ENCODE data around the gene CD48. TPM values are rescaled to one million over a fixed set of nuclear protein-coding genes. Genes with fewer than 3 reads are reported as not detected.
A peak's percentile ranks its signal among the peaks of the same experiment; 100 is the strongest.

Gene CD48
- total RNA-seq, 1 donor from 2014 or later, result not detected

GRCh38 chr1:160755461-160755860 lies 43.8 kb upstream of the CD48 start:
- no peak for DNase-seq (ENCODE audit: low read depth)
- no peak overlapping the region for H3K4me3 ChIP-seq (ENCODE audit: low read depth, low read length)
- TF ChIP-seq, protein P1, sequence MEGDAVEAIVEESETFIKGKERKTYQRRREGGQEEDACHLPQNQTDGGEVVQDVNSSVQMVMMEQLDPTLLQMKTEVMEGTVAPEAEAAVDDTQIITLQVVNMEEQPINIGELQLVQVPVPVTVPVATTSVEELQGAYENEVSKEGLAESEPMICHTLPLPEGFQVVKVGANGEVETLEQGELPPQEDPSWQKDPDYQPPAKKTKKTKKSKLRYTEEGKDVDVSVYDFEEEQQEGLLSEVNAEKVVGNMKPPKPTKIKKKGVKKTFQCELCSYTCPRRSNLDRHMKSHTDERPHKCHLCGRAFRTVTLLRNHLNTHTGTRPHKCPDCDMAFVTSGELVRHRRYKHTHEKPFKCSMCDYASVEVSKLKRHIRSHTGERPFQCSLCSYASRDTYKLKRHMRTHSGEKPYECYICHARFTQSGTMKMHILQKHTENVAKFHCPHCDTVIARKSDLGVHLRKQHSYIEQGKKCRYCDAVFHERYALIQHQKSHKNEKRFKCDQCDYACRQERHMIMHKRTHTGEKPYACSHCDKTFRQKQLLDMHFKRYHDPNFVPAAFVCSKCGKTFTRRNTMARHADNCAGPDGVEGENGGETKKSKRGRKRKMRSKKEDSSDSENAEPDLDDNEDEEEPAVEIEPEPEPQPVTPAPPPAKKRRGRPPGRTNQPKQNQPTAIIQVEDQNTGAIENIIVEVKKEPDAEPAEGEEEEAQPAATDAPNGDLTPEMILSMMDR (conservative IDR thresholded peaks at IDR 0.05; ENCODE audit: low read depth, low read length), result no peak

GRCh38 chr1:160753594-160753993 lies 42.0 kb upstream of the CD48 start:
- no peak for DNase-seq (ENCODE audit: low read depth)
- no peak overlapping the region for H3K4me3 ChIP-seq (ENCODE audit: low read depth, low read length)
- TF ChIP-seq, protein P1 (conservative IDR thresholded peaks at IDR 0.05; ENCODE audit: low read depth, low read length), result no peak

DNA sequence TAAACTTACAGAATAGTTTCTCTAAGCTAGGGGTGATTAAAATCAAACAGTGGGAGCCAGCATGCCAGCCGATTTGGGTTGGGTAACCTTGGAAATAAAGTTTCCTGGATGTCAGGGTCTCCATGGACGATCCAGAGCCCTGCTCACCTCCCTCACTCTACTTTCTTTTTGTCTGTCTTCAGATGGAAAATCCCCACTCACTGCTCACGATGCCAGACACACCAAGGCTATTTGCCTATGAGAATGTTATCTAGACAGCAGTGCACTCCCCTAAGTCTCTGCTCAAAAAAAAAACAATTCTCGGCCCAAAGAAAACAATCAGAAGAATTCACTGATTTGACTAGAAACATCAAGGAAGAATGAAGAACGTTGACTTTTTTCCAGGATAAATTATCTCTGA lies 41.3 kb upstream of the CD48 start:
- TF ChIP-seq, protein P1 (conservative IDR thresholded peaks at IDR 0.05; ENCODE audit: low read depth, low read length), result no peak
- DNase-seq (ENCODE audit: low read depth), result no peak
- no peak overlapping the region for H3K4me3 ChIP-seq (ENCODE audit: low read depth, low read length)

GRCh38 chr1:160752406-160752805 lies 40.8 kb upstream of the CD48 start:
- no peak for DNase-seq (ENCODE audit: low read depth)
- H3K4me3 ChIP-seq (ENCODE audit: low read depth, low read length), result no peak overlapping the region
- TF ChIP-seq, protein P1 (conservative IDR thresholded peaks at IDR 0.05; ENCODE audit: low read depth, low read length), result no peak

DNA sequence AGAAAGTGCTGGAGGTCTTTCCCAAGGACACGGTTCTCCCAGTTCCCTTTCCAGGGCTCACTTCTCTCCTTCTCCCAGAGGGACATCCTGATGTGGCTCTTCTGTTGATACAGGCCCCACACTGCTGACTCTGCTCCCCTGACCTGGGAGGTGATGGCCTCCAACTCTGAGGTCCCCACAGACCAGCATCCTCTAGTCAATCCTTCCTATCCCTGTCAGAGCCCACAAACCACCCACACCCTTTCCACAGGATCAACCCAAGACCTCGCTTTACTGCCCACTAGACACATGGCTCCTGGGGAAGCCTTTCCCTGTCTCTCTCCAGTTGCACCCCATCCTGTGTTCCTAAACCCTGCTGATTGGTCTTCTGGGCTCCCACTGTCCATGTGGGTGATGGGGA lies 39.0 kb upstream of the CD48 start:
- H3K4me3 ChIP-seq (ENCODE audit: low read depth, low read length), result no peak overlapping the region
- DNase-seq (ENCODE audit: low read depth), result no peak
- TF ChIP-seq, protein P1 (conservative IDR thresholded peaks at IDR 0.05; ENCODE audit: low read depth, low read length), result no peak

- TF ChIP-seq, protein P1 (conservative IDR thresholded peaks at IDR 0.05; ENCODE audit: low read depth, low read length), result no peak
- no peak overlapping the region for H3K4me3 ChIP-seq (ENCODE audit: low read depth, low read length)
- no peak for DNase-seq (ENCODE audit: low read depth)
Measured at GRCh38 chr1:160748878-160749269, 37.3 kb upstream of the CD48 start.

- TF ChIP-seq, protein P1 (conservative IDR thresholded peaks at IDR 0.05; ENCODE audit: low read depth, low read length), result peak; percentile 28
- H3K4me3 ChIP-seq (ENCODE audit: low read depth, low read length), result no peak overlapping the region
- DNase-seq (ENCODE audit: low read depth), result no peak
Measured at GRCh38 chr1:160748181-160748877, 36.7 kb upstream of the CD48 start.

Data from epithelial cell of proximal tubule (primary cell).